ENCODE results near the gene RNF144A. TPM values are rescaled to one million over a fixed set of nuclear protein-coding genes. Genes with fewer than 3 reads are reported as not detected.

Gene RNF144A
- total RNA-seq, 1 donor, result 35.0 TPM

- DNase-seq (ENCODE audit: low read depth in 2 of 3, low spot score in 2 of 3), result no peak
These were observed 144.7 kb downstream of the RNF144A start for GRCh38 chr2:7061921-7062320.

GRCh38 chr2:7063789-7064188, 146.6 kb downstream of the RNF144A start:
- DNase-seq (ENCODE audit: low read depth in 2 of 3, low spot score in 2 of 3), result no peak

- peak in 1 of 3 donors; percentile 41 for DNase-seq (ENCODE audit: low read depth in 2 of 3, low spot score in 2 of 3)
These were observed 151.2 kb downstream of the RNF144A start for GRCh38 chr2:7068457-7068856.

GRCh38 chr2:7070483-7070882, 153.3 kb downstream of the RNF144A start:
- no peak for DNase-seq (ENCODE audit: low read depth in 2 of 3, low spot score in 2 of 3)

- no peak for DNase-seq (ENCODE audit: low read depth in 2 of 3, low spot score in 2 of 3)
These were observed 153.9 kb downstream of the RNF144A start for GRCh38 chr2:7071154-7071553.

- peak in 2 of 3 donors; percentile 21 to 55 for DNase-seq (ENCODE audit: low read depth in 2 of 3, low spot score in 2 of 3)
These were observed 154.8 kb downstream of the RNF144A start for GRCh38 chr2:7071916-7072556.

- no peak for DNase-seq (ENCODE audit: low read depth in 2 of 3, low spot score in 2 of 3)
These were observed 156.7 kb downstream of the RNF144A start for GRCh38 chr2:7073901-7074300.

GRCh38 chr2:7075834-7076233, 158.6 kb downstream of the RNF144A start:
- DNase-seq (ENCODE audit: low read depth in 2 of 3, low spot score in 2 of 3), result no peak

- no peak for DNase-seq (ENCODE audit: low read depth in 2 of 3, low spot score in 2 of 3)
These were observed 160.6 kb downstream of the RNF144A start for GRCh38 chr2:7077660-7078267.

GRCh38 chr2:7083580-7084509, 166.6 kb downstream of the RNF144A start:
- peak in 1 of 3 donors; percentile 26 for DNase-seq (ENCODE audit: low read depth in 2 of 3, low spot score in 2 of 3)

GRCh38 chr2:7084601-7085000, 167.4 kb downstream of the RNF144A start:
- no peak for DNase-seq (ENCODE audit: low read depth in 2 of 3, low spot score in 2 of 3)

- DNase-seq (ENCODE audit: low read depth in 2 of 3, low spot score in 2 of 3), result no peak
These were observed 172.1 kb downstream of the RNF144A start for GRCh38 chr2:7089284-7089683.

GRCh38 chr2:7089898-7090510, 172.8 kb downstream of the RNF144A start:
- DNase-seq (ENCODE audit: low read depth in 2 of 3, low spot score in 2 of 3), result no peak

GRCh38 chr2:7093376-7093775, 176.2 kb downstream of the RNF144A start:
- no peak for DNase-seq (ENCODE audit: low read depth in 2 of 3, low spot score in 2 of 3)

Other genes starting within 250 kb of the RNF144A start
- 31.5 TPM for gene CMPK2, start 51.5 kb upstream of the RNF144A start, total RNA-seq
- gene RSAD2, start 39.6 kb upstream of the RNF144A start, total RNA-seq, result 17.2 TPM